Nephron (organoid): ENCODE results near the gene ACAP3.

Experiments
- H3K27ac Mint-ChIP-seq, 3 experiments: 2 replicates each; pipeline ENCODE4 v1.8.0; 2020; ENCODE audit warnings: mixed read lengths in 3 of 3, mild to moderate bottlenecking in 2 of 3, moderate library complexity in 1 of 3
- H3K27me3 Mint-ChIP-seq: 2 replicates; pipeline ENCODE4 v1.8.0; 2021; ENCODE audit warnings: low read depth, mild to moderate bottlenecking, moderate library complexity, mixed read lengths
- H3K36me3 Mint-ChIP-seq: 2 replicates; pipeline ENCODE4 v1.8.0; 2020; ENCODE audit warnings: low read depth, mixed read lengths
- H3K4me1 Mint-ChIP-seq: 2 replicates; pipeline ENCODE4 v1.8.0; 2020; ENCODE audit warnings: mixed read lengths
- H3K4me3 Mint-ChIP-seq, 3 experiments: 2 replicates each; pipeline ENCODE4 v1.8.0; 2020; ENCODE audit warnings: mild to moderate bottlenecking in 3 of 3, mixed read lengths in 3 of 3, moderate library complexity in 2 of 3
- H3K9me3 Mint-ChIP-seq: 2 replicates; pipeline ENCODE4 v1.8.0; 2020; ENCODE audit warnings: mixed read lengths
- TF ChIP-seq, protein P1 (sequence below), 3 experiments: fragments of 200-600 bp; sonication (generic); IDR thresholded peaks; one replicate each; pipeline ENCODE4 v1.5.0; 2021; ENCODE audit warnings: antibody characterized with exemption in 3 of 3; ENCODE audit not compliant: unreplicated experiment in 3 of 3

The ACAP3 gene

DNA sequence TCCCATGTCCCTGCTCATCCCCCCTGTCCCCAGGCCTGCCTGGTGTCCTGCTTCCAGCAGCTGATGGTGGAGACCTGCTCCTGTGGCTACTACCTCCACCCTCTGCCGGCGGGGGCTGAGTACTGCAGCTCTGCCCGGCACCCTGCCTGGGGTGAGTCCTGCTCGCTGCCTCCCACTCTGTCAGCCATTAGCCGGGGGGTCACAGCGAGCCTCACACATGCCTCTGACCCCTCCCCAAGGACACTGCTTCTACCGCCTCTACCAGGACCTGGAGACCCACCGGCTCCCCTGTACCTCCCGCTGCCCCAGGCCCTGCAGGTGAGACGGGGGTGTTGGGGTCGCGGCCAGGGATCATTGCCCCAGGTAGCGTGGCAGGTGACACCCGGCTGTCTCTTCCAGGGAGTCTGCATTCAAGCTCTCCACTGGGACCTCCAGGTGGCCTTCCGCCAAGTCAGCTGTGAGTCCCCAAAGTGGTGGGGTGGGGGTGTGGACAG is 17.4 kb downstream of the ACAP3 start:
- Mint-ChIP-seq H3K4me3 (no peak overlapping the region), H3K9me3 (no peaks in the 10 kb centered on the region), H3K4me1 (no peaks in the 10 kb centered on the region), H3K36me3 (no peaks in the 10 kb centered on the region), H3K27me3 (no peaks in the 10 kb centered on the region), H3K27ac (no peak overlapping the region)
- TF ChIP-seq, protein P1, sequence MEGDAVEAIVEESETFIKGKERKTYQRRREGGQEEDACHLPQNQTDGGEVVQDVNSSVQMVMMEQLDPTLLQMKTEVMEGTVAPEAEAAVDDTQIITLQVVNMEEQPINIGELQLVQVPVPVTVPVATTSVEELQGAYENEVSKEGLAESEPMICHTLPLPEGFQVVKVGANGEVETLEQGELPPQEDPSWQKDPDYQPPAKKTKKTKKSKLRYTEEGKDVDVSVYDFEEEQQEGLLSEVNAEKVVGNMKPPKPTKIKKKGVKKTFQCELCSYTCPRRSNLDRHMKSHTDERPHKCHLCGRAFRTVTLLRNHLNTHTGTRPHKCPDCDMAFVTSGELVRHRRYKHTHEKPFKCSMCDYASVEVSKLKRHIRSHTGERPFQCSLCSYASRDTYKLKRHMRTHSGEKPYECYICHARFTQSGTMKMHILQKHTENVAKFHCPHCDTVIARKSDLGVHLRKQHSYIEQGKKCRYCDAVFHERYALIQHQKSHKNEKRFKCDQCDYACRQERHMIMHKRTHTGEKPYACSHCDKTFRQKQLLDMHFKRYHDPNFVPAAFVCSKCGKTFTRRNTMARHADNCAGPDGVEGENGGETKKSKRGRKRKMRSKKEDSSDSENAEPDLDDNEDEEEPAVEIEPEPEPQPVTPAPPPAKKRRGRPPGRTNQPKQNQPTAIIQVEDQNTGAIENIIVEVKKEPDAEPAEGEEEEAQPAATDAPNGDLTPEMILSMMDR (IDR thresholded peaks at IDR 0.05; ENCODE audit: unreplicated experiment in 3 of 3) = peak; percentile 37 to 57 (median 46)

GRCh38 chr1:1287288-1288110 is 20.2 kb downstream of the ACAP3 start:
- no peak overlapping the region for H3K27ac Mint-ChIP-seq
- H3K4me1 Mint-ChIP-seq = peaks cover under 1% of the 10 kb centered on the region
- H3K27me3 Mint-ChIP-seq = peaks cover 2% of the 10 kb centered on the region
- H3K9me3 Mint-ChIP-seq = no peaks in the 10 kb centered on the region
- TF ChIP-seq, protein P1 (IDR thresholded peaks at IDR 0.05; ENCODE audit: unreplicated experiment in 3 of 3) = no peak
- no peak overlapping the region for H3K4me3 Mint-ChIP-seq
- H3K36me3 Mint-ChIP-seq = no peaks in the 10 kb centered on the region

DNA sequence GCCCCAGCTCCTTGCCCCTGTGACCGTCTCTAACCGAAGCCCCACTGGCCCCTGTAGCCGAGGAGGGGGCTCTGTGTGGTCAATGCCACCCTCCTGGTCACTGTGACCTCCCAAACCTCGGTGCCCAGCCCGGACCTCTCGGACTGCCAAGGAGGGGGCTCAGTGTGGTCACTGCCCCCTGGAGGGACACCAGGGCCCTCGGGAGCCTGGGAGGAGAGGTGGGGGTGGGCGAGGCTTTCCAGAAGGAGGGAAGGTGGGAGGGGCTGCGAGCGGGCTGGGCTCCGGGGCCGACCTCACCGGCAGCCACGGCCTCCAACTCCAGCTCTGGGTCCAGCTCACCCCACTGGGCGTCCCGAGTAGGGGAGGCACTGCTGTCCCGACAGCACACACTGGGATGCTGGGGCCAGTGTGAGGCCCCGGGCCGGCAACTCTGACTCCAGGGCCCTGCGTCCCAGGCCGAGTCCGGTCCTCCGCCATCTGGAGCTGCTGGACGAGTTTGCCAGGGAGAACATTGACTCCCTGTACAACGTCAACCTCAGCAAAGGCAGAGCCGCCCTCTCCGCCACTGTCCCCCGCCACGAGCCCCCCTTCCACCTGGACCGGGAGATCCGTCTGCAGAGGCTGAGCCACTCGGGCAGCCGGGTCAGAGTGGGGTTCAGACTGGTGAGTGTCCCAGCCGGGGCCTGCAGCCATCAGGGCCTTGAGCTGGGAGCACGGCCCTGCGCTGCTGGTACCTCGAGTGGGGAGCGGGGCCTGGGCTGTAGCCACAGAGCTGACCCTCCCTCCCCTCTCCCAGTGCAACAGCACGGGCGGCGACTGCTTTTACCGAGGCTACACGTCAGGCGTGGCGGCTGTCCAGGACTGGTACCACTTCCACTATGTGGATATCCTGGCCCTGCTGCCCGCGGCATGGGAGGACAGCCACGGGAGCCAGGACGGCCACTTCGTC is 21.1 kb downstream of the ACAP3 start:
- H3K27ac Mint-ChIP-seq = no peak overlapping the region
- no peaks in the 10 kb centered on the region for H3K36me3 Mint-ChIP-seq
- peaks cover 6% of the 10 kb centered on the region for H3K27me3 Mint-ChIP-seq
- no peak overlapping the region for H3K4me3 Mint-ChIP-seq
- no peaks in the 10 kb centered on the region for H3K9me3 Mint-ChIP-seq
- peaks cover 4% of the 10 kb centered on the region for H3K4me1 Mint-ChIP-seq
- TF ChIP-seq, protein P1 (IDR thresholded peaks at IDR 0.05; ENCODE audit: unreplicated experiment in 3 of 3) = no peak

GRCh38 chr1:1285611-1286311 is 22.0 kb downstream of the ACAP3 start:
- Mint-ChIP-seq H3K27me3 (peaks cover 6% of the 10 kb centered on the region), H3K4me1 (peaks cover 4% of the 10 kb centered on the region), H3K9me3 (no peaks in the 10 kb centered on the region), H3K36me3 (no peaks in the 10 kb centered on the region), H3K4me3 (no peak overlapping the region), H3K27ac (no peak overlapping the region)
- TF ChIP-seq, protein P1 (IDR thresholded peaks at IDR 0.05; ENCODE audit: unreplicated experiment in 3 of 3) = no peak

GRCh38 chr1:1285102-1285571 is 22.6 kb downstream of the ACAP3 start:
- Mint-ChIP-seq H3K27me3 (peaks cover 6% of the 10 kb centered on the region), H3K4me1 (peaks cover 4% of the 10 kb centered on the region), H3K27ac (no peak overlapping the region), H3K36me3 (no peaks in the 10 kb centered on the region), H3K4me3 (no peak overlapping the region), H3K9me3 (no peaks in the 10 kb centered on the region)
- TF ChIP-seq, protein P1 (IDR thresholded peaks at IDR 0.05; ENCODE audit: unreplicated experiment in 3 of 3) = no peak
